ENCODE results near the gene ISOC2.

DNA sequence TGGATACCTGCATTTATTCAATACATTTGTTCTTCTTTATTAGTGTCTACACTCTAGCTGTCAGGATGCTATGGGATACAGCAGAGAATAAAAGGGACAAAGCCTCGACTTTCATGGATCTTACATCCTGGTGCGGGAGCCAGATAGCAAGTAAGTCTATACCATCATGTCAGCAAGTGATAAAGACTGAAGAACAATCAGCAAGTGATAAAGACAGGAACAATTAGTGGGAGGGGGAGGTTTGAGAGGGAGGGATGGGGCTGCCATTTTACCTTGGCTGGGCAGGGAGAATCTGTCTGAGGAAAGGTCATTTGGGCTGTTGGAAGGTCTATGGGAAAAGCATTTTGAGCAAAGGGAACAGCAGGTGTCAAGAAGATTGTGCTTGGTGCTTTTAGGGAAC lies 51.3 kb downstream of the ISOC2 start:
- TF ChIP-seq, protein P1, sequence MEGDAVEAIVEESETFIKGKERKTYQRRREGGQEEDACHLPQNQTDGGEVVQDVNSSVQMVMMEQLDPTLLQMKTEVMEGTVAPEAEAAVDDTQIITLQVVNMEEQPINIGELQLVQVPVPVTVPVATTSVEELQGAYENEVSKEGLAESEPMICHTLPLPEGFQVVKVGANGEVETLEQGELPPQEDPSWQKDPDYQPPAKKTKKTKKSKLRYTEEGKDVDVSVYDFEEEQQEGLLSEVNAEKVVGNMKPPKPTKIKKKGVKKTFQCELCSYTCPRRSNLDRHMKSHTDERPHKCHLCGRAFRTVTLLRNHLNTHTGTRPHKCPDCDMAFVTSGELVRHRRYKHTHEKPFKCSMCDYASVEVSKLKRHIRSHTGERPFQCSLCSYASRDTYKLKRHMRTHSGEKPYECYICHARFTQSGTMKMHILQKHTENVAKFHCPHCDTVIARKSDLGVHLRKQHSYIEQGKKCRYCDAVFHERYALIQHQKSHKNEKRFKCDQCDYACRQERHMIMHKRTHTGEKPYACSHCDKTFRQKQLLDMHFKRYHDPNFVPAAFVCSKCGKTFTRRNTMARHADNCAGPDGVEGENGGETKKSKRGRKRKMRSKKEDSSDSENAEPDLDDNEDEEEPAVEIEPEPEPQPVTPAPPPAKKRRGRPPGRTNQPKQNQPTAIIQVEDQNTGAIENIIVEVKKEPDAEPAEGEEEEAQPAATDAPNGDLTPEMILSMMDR (conservative IDR thresholded peaks at IDR 0.05; ENCODE audit: low read length) = no peak
- no peak for TF ChIP-seq EZH2phosphoT487 (IDR thresholded peaks at IDR 0.05; ENCODE audit: borderline replicate concordance)
